Right atrium auricular region (tissue), 2 donors: ENCODE measurements around the gene AGAP1. TPM values are rescaled to one million over a fixed set of nuclear protein-coding genes. Genes with fewer than 3 reads are reported as not detected.

ENCODE experiments used
- DNase-seq: peaks from one replicate; pipeline ENCODE4 v3.0.0-alpha.2; 2019; ENCODE audit warnings: low spot score
- H3K27ac ChIP-seq, 2 donors: fragments of 200-600 bp; sonication (generic); 1 replicate in 1 of 2; 2 replicates in 1 of 2; pipeline ENCODE4 v1.5.1; 2016 to 2019
- H3K27me3 ChIP-seq, 2 donors: fragments of 200-600 bp; sonication (generic); one replicate each; pipeline versions ENCODE4 v1.5.1 to v1.6.0; 2017 to 2019
- H3K36me3 ChIP-seq: fragments of 200-600 bp; sonication (generic); one replicate; pipeline ENCODE4 v1.5.1; 2016
- H3K4me1 ChIP-seq, 2 donors: fragments of 200-600 bp; sonication (generic); one replicate each; pipeline versions ENCODE4 v1.5.1 to v1.6.0; 2017 to 2019
- H3K4me3 ChIP-seq, 2 donors: fragments of 200-600 bp; sonication (generic); 1 replicate in 1 of 2; 2 replicates in 1 of 2; pipeline ENCODE4 v1.5.1; 2017 to 2019; ENCODE audit warnings: mild to moderate bottlenecking in 1 of 2, moderate library complexity in 1 of 2
- H3K9me3 ChIP-seq, 2 donors: fragments of 200-600 bp; sonication (generic); one replicate each; pipeline ENCODE4 v1.5.1; 2019
- total RNA-seq, 2 donors: library from RNA; depleted of rRNA; stranded (reverse); fragments of >200 nt; gene quantifications; one replicate each; pipeline ENCODE4 v1.1.0, GENCODE V29; 2016
- TF ChIP-seq, protein P1 (sequence below), 2 donors: fragments of 200-600 bp; sonication (generic); IDR thresholded peaks; one replicate each; pipeline ENCODE4 v1.5.1; 2019; ENCODE audit warnings: antibody characterized with exemption in 2 of 2

Gene AGAP1
- total RNA-seq, 2 donors from 2014 or later, result 11.6 to 17.2 TPM

DNA sequence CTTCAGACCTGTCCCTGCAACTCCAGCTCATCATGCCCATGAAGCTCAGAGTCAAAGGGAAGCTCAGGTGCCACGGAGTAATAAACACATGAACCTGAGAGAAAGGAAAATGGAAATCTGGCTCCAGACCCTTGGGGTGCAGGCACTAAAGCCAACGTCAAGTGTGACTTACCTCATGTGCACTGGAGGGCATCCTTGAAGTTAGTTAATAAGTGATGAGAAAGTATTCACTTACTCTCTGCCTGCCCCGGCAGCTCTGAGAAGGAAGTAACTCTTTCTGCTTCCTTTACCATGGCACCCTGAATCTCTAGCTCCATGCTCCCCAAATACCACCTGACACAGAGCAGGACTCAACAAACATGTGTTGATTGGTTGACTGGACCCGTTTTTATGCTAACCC is 21.4 kb upstream of the AGAP1 start:
- peaks cover 0 to 12% of the 10 kb centered on the region in 2 donors for H3K4me1 ChIP-seq
- H3K27me3 ChIP-seq, result no peaks in the 10 kb centered on the region
- H3K9me3 ChIP-seq, result peaks cover 0 to 5% of the 10 kb centered on the region in 2 donors
- H3K27ac ChIP-seq, result no peak overlapping the region
- no peak for DNase-seq
- no peaks in the 10 kb centered on the region for H3K36me3 ChIP-seq
- H3K4me3 ChIP-seq, result no peak overlapping the region
- TF ChIP-seq, protein P1, sequence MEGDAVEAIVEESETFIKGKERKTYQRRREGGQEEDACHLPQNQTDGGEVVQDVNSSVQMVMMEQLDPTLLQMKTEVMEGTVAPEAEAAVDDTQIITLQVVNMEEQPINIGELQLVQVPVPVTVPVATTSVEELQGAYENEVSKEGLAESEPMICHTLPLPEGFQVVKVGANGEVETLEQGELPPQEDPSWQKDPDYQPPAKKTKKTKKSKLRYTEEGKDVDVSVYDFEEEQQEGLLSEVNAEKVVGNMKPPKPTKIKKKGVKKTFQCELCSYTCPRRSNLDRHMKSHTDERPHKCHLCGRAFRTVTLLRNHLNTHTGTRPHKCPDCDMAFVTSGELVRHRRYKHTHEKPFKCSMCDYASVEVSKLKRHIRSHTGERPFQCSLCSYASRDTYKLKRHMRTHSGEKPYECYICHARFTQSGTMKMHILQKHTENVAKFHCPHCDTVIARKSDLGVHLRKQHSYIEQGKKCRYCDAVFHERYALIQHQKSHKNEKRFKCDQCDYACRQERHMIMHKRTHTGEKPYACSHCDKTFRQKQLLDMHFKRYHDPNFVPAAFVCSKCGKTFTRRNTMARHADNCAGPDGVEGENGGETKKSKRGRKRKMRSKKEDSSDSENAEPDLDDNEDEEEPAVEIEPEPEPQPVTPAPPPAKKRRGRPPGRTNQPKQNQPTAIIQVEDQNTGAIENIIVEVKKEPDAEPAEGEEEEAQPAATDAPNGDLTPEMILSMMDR (IDR thresholded peaks at IDR 0.05), result no peak

DNA sequence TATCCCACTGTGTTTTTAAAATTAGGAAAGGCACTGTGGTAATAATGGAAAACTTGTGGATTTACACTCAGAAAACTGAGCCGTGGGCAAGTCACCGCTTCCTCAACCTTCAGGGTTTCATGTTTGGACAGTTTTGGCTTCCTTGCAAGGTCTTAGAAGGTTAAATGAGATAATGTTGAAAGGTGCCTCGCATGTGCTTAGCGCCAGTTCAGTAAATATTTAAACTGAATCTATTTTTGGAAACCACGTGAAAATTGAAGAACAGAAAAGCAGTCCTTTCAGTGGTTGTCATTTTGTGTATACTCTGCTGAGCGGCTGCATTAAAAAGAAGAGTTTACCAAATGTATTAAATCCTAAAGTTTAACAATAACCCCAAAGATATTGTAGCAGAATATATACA is 15.2 kb upstream of the AGAP1 start:
- TF ChIP-seq, protein P1 (IDR thresholded peaks at IDR 0.05), result no peak
- Histone ChIP-seq H3K4me3 (no peak overlapping the region), H3K9me3 (peaks cover 0 to 5% of the 10 kb centered on the region in 2 donors), H3K36me3 (no peaks in the 10 kb centered on the region), H3K27ac (no peak overlapping the region), H3K27me3 (no peaks in the 10 kb centered on the region), H3K4me1 (no peaks in the 10 kb centered on the region)
- no peak for DNase-seq

DNA sequence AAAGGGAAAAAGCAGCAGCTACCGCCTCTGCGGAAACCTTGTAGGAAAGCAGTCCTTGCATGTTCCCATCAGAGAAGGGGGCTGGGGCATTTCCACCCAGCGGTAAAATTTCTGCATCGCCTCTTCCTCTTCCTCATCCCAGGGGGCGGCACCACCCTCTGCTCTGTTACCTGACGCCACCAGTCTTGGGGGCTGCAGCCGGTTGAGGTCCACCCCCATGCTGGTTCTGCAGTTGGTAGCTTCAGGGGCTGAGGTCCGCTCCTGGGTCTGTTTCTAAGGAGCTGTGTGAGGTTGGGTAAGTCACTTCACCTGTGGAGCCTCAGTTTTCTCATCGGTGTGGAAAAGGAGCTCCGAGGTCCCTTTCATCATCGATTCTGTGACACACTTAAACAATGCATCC is 14.2 kb upstream of the AGAP1 start:
- TF ChIP-seq, protein P1 (IDR thresholded peaks at IDR 0.05), result no peak
- Histone ChIP-seq H3K27me3 (no peaks in the 10 kb centered on the region), H3K36me3 (no peaks in the 10 kb centered on the region), H3K27ac (no peak overlapping the region), H3K4me1 (no peaks in the 10 kb centered on the region), H3K9me3 (peaks cover 0 to 5% of the 10 kb centered on the region in 2 donors), H3K4me3 (no peak overlapping the region)
- no peak for DNase-seq

DNA sequence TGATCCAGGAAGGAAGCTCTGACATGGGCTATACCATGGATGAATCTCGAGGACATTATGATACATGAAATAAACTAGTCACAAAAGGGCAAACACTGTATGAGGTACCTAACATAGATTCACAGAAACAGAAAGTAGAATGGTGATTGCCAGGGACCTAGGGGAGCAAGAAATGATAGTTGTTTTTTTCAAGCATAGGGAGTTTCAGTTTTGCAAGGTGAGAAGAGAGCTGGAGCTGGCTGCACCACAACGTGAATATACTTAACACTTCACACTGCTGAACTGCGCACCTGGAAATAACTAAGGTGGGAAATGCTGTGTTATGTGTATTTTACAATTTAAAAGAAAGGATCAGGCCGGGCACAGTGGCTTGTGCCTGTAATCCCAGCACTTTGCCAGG is 13.2 kb upstream of the AGAP1 start:
- TF ChIP-seq, protein P1 (IDR thresholded peaks at IDR 0.05), result no peak
- Histone ChIP-seq H3K4me3 (no peak overlapping the region), H3K4me1 (no peaks in the 10 kb centered on the region), H3K9me3 (no peaks in the 10 kb centered on the region), H3K36me3 (no peaks in the 10 kb centered on the region), H3K27ac (no peak overlapping the region), H3K27me3 (no peaks in the 10 kb centered on the region)
- DNase-seq, result no peak

DNA sequence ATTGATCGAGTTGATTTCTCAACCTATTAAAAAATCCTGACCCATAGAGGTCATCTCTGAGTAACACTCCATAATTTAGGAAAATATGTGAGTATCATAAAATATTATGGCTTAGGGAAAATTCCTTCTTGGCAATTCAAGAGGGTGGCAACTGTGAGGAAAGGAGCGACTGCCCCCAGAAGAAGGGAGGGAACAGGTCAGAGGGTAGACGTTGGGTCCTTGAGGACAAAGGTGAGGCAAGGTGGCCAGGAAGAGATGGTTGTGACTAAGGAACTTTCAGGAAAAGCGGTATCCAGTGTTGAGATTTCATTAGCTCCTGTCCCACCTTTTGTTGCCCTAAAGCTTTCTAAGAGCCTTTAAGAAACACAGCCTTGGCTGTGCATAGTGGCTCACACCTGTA is 10.5 kb upstream of the AGAP1 start:
- Histone ChIP-seq H3K4me1 (no peaks in the 10 kb centered on the region), H3K9me3 (no peaks in the 10 kb centered on the region), H3K27ac (no peak overlapping the region), H3K36me3 (no peaks in the 10 kb centered on the region), H3K27me3 (no peaks in the 10 kb centered on the region), H3K4me3 (no peak overlapping the region)
- no peak for DNase-seq
- TF ChIP-seq, protein P1 (IDR thresholded peaks at IDR 0.05), result no peak

DNA sequence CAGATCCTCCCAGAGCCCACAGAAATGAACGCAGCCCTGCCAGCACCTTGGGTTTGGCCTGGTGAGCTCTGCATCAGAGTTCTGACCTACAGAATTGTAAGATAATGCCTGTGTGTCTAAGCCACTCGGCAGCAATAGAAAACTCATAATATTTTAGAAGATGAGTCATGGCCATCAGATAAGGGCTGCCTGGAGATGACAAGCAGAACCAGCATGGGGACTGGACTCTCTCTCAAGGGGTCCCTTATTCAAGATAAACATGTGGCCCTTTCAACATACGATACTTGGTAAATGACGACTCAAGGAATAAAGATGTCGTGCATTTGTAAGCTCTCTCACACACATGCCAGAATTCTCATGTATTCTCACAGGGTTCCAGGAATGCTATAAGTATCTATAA is 8.5 kb upstream of the AGAP1 start:
- no peak overlapping the region for H3K4me3 ChIP-seq
- DNase-seq, result no peak

More for the DNA sequence above, 8.5 kb upstream of the AGAP1 start:
- no peaks in the 10 kb centered on the region for H3K9me3 ChIP-seq
- H3K27ac ChIP-seq, result no peak overlapping the region
- H3K4me1 ChIP-seq, result no peaks in the 10 kb centered on the region
- H3K27me3 ChIP-seq, result no peaks in the 10 kb centered on the region
- TF ChIP-seq, protein P1 (IDR thresholded peaks at IDR 0.05), result no peak
- H3K36me3 ChIP-seq, result no peaks in the 10 kb centered on the region
